ENCODE data around the gene UNC13B. TPM values are rescaled to one million over a fixed set of nuclear protein-coding genes. Genes with fewer than 3 reads are reported as not detected.

UNC13B gene
- total and polyA plus RNA-seq, 8 donors, result 70.0 to 92.8 (median 86.3) TPM

- ATAC-seq, result no peak
- intact Hi-C loops (cut with DNase I), result no loop called here
Observed at GRCh38 chr9:35424356-35425352, 262.8 kb downstream of the UNC13B start.

GRCh38 chr9:35426627-35427026, 264.8 kb downstream of the UNC13B start:
- Histone ChIP-seq H3K4me3 (no peak overlapping the region), H3K27ac (no peak overlapping the region), H3K9me3 (peaks cover 0 to 6% of the 10 kb centered on the region in 2 donors), H3K36me3 (no peaks in the 10 kb centered on the region), H3K4me1 (no peaks in the 10 kb centered on the region), H3K27me3 (no peaks in the 10 kb centered on the region)
- ATAC-seq (no peak), DNase-seq (no peak)
- no peak for TF ChIP-seq CTCF (IDR thresholded peaks at IDR 0.05)
- intact Hi-C loops (cut with DNase I), result no loop called here

More at GRCh38 chr9:35424356-35425352, 262.8 kb downstream of the UNC13B start:
- no peak overlapping the region for H3K27ac ChIP-seq
- peaks cover 0 to 6% of the 10 kb centered on the region in 2 donors for H3K9me3 ChIP-seq
- H3K4me3 ChIP-seq, result no peak overlapping the region
- no peaks in the 10 kb centered on the region for H3K4me1 ChIP-seq
- TF ChIP-seq CTCF (IDR thresholded peaks at IDR 0.05), result no peak
- no peaks in the 10 kb centered on the region for H3K27me3 ChIP-seq
- H3K36me3 ChIP-seq, result no peaks in the 10 kb centered on the region
- DNase-seq, result no peak

- ATAC-seq, result no peak
- H3K9me3 ChIP-seq, result peaks cover 0 to 6% of the 10 kb centered on the region in 2 donors
- intact Hi-C loops (cut with DNase I), result no loop called here
Observed at GRCh38 chr9:35431467-35431866, 269.7 kb downstream of the UNC13B start.

GRCh38 chr9:35432076-35432475, 270.3 kb downstream of the UNC13B start:
- H3K4me1 ChIP-seq, result no peaks in the 10 kb centered on the region
- no peak overlapping the region for H3K27ac ChIP-seq
- DNase-seq (no peak), ATAC-seq (no peak)
- no peak overlapping the region for H3K4me3 ChIP-seq
- H3K36me3 ChIP-seq, result no peaks in the 10 kb centered on the region
- peaks cover 0 to 6% of the 10 kb centered on the region in 2 donors for H3K9me3 ChIP-seq
- no peaks in the 10 kb centered on the region for H3K27me3 ChIP-seq
- no peak for TF ChIP-seq CTCF (IDR thresholded peaks at IDR 0.05)
- intact Hi-C loops (cut with DNase I), result no loop called here

More at GRCh38 chr9:35431467-35431866, 269.7 kb downstream of the UNC13B start:
- Histone ChIP-seq H3K4me1 (no peaks in the 10 kb centered on the region), H3K4me3 (no peak overlapping the region), H3K36me3 (no peaks in the 10 kb centered on the region), H3K27ac (no peak overlapping the region), H3K27me3 (no peaks in the 10 kb centered on the region)
- DNase-seq, result no peak
- no peak for TF ChIP-seq CTCF (IDR thresholded peaks at IDR 0.05)

- intact Hi-C loops (cut with DNase I), result no loop called here
- no peak for ATAC-seq
Observed at GRCh38 chr9:35436933-35437332, 275.1 kb downstream of the UNC13B start.

More at GRCh38 chr9:35436933-35437332, 275.1 kb downstream of the UNC13B start:
- H3K4me1 ChIP-seq, result no peaks in the 10 kb centered on the region
- H3K9me3 ChIP-seq, result no peaks in the 10 kb centered on the region
- H3K36me3 ChIP-seq, result no peaks in the 10 kb centered on the region
- no peak for TF ChIP-seq CTCF (IDR thresholded peaks at IDR 0.05)
- H3K4me3 ChIP-seq, result no peak overlapping the region
- DNase-seq, result no peak
- H3K27ac ChIP-seq, result no peak overlapping the region
- no peaks in the 10 kb centered on the region for H3K27me3 ChIP-seq

All from left lung (tissue), 10 donors.